SKM-1 (cell line): ENCODE measurements around the gene PPP2R5C.
A peak's percentile ranks its signal among the peaks of the same experiment; 100 is the strongest.

Experiments used
- DNase-seq: peaks from one replicate; lab custom pipeline; 2025; ENCODE audit not compliant: unreplicated experiment; lab: John Stamatoyannopoulos, UW

PPP2R5C gene

DNA sequence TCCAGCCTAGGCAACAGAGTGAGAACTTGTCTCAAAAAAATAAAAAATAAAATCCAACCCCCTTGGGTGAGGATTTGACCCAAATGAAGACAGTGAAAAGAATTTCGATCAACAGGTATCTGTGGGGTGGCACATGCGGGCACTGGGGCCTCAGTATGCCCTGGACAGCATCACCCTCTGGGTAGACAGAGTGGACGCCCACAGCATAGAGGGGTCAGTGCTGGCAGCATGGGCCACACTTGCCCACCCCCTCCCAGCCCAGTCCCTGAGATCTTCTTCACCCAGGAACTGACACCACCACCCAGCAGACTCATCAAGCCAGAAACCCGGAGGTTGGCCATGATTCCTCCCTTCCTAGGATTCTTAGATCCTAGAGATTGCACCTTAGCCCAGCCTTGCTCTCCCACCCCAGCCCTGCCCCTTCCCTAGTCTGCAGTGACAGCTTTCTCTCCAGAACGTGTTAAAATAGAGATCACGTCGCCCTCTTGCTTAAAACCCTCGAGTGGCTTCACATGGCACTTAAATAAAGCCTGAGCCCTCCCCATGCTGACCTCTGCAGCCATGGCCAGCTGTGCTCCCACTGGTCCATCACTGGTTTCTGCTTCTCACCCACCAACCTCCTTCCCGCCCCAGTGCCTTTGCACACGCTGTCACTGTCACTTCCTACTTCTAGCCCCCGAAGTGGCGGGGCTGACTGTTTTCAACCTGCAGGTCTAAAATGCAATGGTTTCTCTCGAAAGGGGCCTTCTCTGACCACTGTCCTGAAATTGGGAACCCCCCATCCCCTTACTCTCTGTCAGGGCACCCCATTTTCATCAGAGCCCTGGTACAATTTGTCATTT is 176.6 kb downstream of the PPP2R5C start:
- DNase-seq, result no peak

DNA sequence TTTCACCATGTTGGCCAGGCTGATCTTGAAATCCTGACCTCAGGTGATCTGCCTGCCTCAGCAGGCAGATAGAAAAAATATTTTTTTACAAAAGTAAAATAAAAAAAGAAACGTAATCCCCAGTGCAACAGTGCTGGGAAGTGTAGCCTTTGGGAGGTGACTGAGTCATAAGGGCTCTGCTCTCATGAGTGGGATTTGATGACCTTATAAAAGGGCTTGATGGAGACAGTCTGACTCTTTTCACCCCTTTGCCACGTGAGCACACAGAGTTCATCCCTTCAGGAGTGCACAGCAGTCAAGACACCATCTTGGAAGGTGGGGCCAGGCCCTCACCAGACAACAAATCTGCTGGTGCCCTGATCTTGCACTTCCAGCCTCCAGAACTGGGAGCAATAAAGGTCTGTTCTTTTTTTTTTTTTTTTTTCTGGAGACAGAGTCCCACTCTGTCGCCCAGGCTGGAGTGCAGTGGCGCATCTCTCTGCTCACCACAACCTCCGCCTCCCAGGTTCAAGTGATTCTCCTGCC is 178.2 kb downstream of the PPP2R5C start:
- no peak for DNase-seq

DNA sequence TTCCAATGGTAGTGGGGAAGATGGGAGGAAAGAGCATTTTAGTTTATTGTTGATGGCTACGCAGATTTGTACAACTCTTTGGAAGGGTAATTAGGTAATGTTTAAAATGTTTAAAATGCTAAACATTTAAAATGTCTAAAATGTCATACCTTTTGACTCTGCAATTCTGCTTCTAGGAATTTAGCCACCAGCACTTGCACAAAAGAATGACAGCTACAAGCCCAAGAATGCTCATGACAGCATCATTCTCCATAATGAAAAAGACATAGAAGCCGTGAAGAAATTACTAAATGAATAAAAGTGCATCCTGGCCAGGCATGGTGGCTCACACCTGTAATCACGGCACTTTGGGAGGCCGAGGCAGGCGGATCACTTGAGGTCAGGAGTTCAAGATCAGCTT is 182.9 kb downstream of the PPP2R5C start:
- no peak for DNase-seq

DNA sequence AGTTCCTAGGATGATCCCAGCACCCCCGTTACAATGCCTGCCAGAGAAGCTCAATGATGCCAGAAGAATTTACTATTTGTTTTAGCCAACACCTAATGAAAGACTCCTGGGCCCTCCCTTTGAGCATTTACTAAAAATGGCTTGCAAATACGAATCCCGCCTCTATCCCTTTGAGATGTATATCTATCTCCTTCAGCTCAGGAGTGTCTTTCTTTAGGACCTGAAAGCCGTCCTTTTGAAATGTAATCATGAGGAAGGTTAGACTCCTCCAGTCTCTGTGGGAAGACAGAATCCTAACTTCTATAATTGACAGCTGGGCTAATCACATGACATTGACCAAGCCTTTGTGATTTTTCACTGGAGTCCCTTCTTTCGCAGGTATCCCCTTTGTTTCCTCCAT is 183.7 kb downstream of the PPP2R5C start:
- DNase-seq, result no peak

DNA sequence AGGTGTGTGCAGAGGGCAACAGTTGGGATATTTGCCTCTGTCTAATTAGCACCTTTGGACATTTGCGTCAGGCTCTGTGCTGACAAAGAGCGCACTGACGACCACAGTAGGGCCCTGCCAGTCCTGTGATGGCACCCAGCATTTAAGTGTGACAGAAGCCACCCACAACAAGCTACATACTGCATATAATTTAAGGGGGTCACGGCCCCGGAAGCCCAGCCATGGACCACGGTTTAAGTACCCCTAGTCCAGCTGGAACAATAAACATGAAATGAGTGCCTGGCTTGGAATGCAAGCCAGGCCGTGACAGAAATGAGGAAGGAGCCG is 186.0 kb downstream of the PPP2R5C start:
- DNase-seq, result no peak

DNA sequence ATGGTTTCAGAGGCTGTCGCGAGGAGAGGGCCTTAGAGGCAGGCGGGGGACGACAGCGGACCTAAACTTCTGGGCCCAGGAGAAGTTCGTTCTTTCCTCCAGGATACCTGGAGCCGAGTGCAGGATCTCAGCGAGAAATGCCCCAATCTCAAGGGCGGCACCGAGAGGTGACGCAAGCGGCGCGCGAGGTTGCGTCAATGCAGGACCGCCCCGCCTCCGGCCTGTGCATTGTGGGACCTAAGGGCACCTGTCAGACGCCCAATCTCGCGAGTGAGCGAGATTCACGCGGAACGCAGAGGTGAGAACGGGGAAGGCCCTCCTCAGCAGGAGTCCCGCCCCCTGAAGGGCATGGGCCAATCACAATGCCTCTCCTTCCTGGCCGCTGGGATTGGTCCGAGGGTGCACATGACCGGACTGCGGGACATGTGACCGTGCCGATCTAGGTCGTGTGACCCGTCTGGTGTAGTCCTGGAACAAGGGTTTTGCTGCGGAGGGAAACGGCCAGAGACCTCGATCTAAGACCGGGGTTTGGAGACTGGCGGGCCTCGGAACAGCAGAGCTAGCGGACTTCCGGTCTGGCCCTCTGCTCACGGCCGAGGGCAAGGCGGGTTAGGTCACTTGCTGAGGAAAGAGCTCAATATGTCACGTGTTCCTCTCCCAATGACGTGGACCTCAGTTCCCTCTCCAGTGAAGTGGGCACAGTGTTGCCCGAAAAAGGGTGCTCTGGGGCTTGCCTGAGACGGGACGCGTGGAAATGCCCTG is 186.6 kb downstream of the PPP2R5C start:
- peak; percentile 79 for DNase-seq

DNA sequence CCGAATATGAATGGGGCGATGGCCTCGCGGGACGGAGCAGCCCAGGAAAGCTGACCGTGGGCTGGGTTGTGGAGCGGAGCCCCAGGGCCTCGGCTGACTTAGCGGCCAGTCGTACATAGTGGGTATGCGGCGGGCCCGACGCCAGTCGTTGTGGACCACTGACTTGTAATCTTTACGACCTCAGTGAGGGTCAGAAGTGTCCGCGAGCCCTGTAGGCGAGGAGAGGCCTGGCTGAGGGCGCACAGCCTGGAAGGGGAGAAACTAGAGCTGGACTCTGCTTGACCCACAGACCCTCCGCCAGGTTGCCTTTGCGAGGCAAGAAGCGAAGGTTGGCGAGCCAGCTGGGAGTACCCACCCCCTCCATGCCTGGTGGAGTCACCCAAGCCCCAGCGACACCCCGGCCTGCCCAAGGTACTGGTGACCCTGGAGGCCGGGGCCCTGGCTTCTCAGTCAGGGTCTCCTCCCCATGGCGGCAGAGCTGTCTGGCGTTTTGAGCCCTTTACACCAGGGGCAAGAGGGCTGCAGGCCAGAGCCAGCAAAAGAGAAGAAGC is 187.2 kb downstream of the PPP2R5C start:
- DNase-seq, result no peak

DNA sequence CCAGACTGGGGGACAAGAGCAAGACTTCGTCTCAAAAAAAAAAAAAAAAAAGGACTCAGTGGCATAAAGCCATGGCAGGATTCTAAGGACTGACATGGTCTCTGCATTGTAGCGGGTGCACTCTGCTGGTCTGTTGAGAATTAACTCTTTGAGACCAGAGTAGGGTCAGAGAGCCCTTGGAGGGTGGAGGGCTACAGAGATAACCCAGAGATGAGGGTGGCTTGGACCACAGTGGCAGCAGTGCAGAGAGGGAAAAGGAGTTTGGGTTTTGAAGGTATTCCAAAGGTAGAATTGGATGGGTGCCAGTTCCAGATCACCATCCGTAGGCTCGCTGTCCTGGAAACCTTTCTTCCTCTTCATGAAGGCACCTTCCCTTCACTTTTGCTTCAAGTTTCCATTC is 188.6 kb downstream of the PPP2R5C start:
- DNase-seq, result no peak

DNA sequence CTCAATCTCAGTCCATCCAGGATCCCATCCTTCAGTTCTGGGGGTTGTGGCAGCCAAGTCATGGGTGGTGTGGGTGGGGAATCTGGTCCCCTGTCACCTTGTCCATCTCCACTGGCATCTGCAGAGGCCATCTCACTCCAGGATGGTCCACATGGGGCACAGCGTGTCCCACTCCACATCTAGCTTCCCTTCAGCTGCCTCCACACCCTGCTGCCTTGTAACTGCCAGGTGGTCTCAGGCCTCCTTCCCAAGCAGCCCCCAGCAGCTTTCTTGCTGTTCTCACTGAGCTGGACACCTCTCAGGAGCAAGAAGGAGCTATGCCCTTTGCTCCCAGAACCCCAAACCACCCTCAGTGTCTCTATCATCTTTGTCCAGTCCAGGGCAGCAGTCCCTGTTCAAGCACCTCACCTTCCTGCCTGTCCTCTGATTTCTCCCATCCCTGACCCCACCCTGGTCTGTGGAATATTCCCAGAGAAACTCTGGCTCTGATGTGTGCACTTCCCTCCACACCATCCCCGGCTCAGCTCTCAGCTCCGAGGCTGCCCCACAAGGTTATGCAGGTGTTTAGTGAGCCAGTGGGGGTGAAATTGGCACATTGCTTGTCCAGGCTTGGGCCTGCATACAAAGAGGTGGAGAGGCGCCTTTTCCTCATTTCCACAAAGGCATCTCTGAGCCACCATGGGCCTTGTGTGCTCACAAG is 189.2 kb downstream of the PPP2R5C start:
- no peak for DNase-seq

DNA sequence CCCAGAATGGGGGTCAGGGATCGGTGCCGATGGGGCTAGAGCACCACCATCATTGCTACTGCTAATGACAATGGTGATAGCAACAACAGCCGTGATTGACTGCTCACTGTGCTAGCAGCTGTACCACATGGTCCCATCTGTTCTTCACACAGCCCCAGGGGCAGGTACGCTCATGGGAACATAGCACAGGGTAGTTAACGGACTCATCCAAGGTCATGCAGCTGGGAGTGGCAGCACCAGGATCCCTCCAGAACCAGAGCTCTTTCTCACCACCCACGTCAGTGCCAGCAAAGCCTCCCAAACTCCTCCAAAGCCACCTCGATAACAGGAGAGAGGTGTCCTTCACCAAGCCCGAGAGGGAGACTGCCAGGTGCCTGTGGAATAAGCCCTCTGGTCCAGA is 191.6 kb downstream of the PPP2R5C start:
- no peak for DNase-seq

DNA sequence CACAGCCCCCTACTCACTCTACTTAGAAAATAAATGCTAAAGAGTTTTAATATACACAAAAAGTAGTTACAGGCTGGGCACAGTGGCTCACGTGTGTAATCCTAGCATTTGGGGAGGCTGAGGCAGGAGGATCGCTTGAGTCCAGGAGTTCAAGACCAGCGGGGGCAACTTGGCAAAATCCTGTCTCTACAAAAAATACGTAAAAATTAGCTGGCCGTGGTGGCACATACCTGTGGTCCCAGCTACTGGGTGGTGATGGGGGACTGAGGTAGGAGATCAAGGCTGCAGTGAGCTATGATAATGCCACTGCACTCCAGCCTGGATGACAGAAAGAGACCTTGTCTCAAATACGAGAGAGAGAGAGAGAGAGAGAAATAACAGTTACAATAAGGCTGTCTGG is 193.0 kb downstream of the PPP2R5C start:
- no peak for DNase-seq

DNA sequence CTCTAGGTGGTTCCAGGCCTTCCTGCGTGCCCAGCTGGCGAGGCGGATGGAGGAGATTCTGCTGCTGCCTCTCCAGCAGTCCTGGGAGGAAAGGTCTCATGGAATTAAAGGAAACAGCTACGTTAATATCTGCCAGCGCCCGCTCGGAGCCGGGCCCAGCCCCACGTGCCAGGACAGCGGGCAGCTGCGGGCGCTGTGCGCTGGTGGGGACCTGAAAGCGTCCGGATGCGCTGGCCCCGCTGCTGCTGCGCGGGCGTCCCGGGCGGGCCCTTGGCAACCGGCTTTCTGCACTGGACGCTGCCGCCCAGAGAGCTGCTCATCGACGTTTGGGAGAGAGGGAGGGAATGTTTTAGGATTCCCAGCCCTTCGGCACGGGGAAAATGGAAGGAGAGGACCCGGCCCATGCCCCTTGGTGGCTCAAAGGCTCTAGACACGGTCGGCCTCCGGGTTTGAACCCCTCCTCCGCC is 194.2 kb downstream of the PPP2R5C start:
- DNase-seq, result no peak

DNA sequence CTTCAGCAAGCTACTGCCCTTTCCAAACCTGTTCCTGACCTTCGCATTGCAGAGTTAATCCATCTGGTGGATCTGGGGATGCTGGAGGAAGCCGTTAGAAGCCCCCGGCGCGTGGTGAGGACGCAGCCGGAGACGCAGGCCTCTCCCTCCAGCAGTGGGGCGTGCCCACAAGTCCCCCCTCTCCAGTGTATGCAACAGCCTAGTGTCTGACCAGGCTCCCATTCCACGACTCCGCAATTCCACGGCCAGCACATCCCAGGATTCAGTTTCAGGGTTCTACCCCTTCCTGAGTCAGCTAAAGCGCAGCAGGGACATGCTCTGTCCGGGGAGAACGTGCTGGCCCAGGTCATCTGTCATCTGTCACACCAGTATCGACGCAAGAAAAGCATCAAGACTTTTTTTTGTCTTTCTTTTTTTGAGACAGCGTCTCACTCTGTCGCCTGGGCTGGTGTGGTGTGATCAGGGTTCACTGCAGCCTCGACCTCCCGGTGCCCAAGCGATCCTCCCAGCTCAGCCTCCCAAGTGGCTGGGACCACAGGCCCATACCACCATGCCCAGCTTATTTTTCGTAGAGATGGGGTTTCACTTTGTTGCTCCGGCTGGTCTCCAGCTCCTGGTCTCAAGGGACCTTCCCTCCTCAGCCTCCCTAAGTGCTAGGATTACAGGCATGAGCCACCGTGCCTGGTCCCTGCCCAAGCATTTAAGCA is 194.8 kb downstream of the PPP2R5C start:
- DNase-seq, result no peak

DNA sequence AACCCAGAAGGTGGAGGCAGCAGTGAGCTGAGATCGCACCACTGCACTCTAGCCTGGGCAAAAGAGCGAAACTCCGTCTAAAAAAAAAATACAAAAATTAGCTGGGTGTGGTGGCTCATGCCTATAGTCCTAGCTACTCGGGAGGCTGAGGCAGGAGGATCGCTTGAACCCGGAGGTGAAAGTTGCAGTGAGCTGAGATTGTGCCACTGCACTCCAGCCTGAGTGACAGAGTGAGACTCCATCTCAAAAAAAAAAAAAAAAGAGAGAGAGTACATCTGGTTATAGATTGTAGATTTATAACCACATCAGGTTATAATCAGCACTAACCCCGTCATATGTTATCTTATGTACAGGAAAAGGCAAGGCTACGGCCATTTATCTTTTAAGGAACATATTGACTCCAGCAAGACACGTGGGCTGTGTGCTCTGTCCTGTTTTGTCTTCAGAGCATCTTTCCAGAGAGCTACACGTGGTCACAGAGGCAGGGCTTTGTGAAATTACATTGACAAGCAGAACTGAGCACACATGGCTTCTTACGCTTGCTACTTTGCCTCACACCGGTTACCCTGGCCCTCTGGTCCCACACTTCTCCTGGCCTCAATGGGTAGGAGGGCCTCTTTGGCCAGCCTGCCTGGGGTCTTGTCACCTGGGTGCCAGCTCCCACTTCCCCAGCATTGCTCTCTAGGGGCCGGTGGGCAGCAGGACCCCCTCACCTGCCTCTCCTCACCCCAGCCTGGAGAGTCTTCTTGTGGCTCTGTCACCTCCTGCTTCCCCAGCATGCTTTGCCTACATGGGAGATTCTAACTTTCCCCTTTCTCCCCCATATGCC is 196.1 kb downstream of the PPP2R5C start:
- no peak for DNase-seq

DNA sequence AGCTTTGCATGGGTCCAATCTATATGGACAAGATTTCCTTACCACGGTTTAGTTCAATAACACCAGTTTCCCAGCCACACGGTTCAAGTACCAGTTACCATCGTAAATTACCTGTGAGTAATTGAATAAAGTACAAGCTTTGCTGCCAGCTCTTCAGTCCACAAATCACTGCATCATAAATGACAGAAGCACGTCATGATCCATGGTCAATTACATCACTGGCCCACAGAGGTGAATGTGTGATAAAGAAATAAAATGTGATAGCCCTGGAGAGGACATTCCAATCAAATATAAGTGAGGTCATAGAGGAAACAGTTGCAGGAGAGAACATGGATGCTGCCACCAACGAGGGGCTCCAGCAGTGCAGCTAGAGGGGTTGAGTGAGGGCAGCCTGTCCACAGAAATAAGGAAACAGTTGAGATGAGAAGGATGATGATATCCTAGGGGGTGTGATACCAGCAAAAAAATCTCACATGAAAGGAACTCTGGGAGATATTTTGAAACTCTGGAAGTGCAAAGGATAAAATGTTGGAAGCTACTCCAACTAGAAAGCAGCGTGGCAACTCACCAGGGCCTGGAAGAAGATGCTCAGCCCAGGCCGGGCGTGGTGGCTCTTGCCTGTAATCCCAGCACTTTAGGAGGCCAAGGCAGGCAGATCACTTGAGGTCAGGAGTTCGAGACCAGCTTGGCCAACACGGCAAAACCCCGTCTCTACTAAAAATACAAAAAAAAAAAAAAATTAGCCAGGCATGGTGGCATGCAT is 197.1 kb downstream of the PPP2R5C start:
- no peak for DNase-seq

DNA sequence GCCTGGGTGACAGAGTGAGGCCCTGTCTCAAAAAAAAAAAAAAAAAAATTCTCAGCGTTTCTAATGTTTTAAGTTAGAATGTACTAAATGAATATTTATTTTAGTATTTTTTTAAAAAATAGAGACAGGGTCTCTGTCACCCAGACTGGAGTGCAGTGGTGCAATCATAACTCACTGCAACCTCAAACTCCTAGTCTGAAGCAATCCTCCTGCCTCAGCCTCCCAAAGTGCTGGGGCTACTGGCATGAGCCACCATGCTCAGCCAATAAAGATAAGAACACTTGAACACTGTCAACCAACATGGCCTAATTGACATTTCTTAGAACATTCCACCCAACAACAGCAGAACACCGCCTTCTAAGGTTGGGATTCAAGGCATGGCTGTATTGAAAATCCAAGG is 197.8 kb downstream of the PPP2R5C start:
- no peak for DNase-seq

DNA sequence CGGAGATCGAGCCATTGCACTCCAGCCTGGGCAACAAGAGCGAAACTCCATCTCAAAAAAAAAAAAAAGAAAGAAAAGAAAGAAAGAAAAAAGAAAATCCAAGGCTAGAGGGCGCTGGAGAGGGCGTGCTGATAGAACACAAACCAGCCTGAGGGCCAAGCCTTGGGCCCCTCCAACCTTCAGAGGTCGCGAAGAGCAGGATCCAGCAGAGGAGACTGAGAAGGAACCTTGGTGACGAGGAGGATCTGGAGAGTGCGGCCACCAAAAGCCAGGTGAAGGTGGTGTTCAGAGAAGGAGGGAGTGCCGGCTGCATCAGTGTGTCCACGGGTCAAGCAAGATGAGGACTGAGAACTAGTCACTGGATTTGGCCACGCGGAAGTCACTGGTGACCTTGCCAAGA is 198.7 kb downstream of the PPP2R5C start:
- no peak for DNase-seq

DNA sequence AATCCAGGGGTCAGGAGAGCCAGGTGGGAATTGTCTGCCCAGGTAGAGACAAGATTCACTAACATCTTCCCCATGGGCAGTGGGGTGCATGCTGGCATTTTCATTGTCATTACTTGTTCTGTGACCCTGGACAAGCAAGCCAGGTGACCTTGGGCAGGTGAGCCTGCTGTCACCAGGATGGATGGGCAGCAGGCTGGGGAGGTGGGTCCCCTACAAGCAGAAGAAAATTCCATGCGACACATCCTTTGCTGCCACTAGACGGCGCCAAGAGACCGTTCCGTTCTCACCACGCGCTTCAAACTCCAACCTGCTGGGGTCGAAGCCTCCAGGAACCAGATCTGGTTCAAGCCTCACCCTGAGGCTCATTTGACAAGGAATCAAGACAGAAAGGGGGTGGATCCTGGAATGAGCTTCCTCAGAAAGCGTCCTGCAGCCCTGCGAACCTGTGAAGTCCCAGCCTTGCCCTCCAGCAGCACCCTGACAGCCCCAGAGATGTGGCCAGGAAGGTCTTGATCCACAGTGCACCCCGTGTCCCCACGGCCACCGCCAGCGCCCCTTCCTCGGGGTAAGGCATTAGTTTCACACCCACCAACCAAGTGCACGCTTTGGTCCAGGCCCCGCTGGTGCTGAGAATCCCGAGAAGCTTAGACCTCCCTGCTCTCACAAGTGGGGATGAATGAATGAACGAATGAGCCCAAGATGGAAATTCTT is 199.7 kb downstream of the PPP2R5C start:
- peak; percentile 37 for DNase-seq
